Body of pancreas (tissue), 4 donors: ENCODE data around the gene FBXL17. TPM values are rescaled to one million over a fixed set of nuclear protein-coding genes. Genes with fewer than 3 reads are reported as not detected.

ENCODE experiments used
- ATAC-seq: fragments of 150-250 bp; one replicate; pipeline ENCODE4 v1.9.1; 2016
- DNase-seq, 4 donors: peaks; one replicate each; pipeline ENCODE4 v3.0.0-alpha.2; 2019
- H3K27ac ChIP-seq, 4 donors: fragments of 200-600 bp; sonication (generic); 1 replicate in 3 of 4; 2 replicates in 1 of 4; pipeline versions ENCODE4 v1.5.1 to v1.6.1; 2016 to 2019; ENCODE audit warnings: mild to moderate bottlenecking in 1 of 4, mixed read lengths in 1 of 4, moderate library complexity in 1 of 4
- H3K27me3 ChIP-seq, 2 donors: fragments of 200-600 bp; sonication (generic); one replicate each; pipeline ENCODE4 v1.6.0; 2016; ENCODE audit warnings: mild to moderate bottlenecking in 1 of 2
- H3K36me3 ChIP-seq, 2 donors: fragments of 200-600 bp; sonication (generic); replicated peaks in 1 of 2; 2 replicates each; pipeline ENCODE4 v1.5.1; 2016; ENCODE audit warnings: low read depth in 2 of 2; ENCODE audit not compliant: insufficient read depth in 1 of 2
- H3K4me1 ChIP-seq: fragments of 200-600 bp; sonication (generic); one replicate; pipeline ENCODE4 v1.6.0; 2016
- H3K4me3 ChIP-seq, 2 donors: fragments of 200-600 bp; sonication (generic); 1 replicate in 1 of 2; 2 replicates in 1 of 2; pipeline ENCODE4 v1.5.1; 2016 to 2019
- H3K9me3 ChIP-seq, 3 donors: fragments of 200-600 bp; sonication (generic); 1 replicate in 2 of 3; 2 replicates in 1 of 3; pipeline ENCODE4 v1.5.1; 2016
- CTCF ChIP-seq, 7 experiments: fragments of 450-650 bp in 4 of 7; fragments of 200-600 bp in 3 of 7; sonication (generic) in 3 of 7; IDR thresholded peaks; one replicate each; pipeline ENCODE4 v1.5.1; 2016 to 2019; ENCODE audit warnings: antibody characterized with exemption in 7 of 7
- POLR2A ChIP-seq, 3 donors: fragments of 450-650 bp; IDR thresholded peaks; one replicate each; pipeline ENCODE4 v1.6.1; 2016; ENCODE audit warnings: antibody characterized with exemption in 3 of 3, mild to moderate bottlenecking in 2 of 3
- WGBS, 2 donors: methylation state at CpG; one replicate each; pipeline ENCODE4 v1.1.5; 2017; 5-methylcytosine and 5-hydroxymethylcytosine counted together
- intact Hi-C: fragments of 100-400 bp; cut with DNase I; formaldehyde crosslinking; loops from one replicate; pipeline ENCODE4 v1.15.1; 2023
- total RNA-seq, 2 donors: library from RNA; depleted of rRNA; stranded (reverse); fragments of >200 nt; gene quantifications; one replicate each; pipeline ENCODE4 v1.1.0, GENCODE V29; 2016

FBXL17 gene
- total RNA-seq, 2 donors from 2014 or later = 5.3 to 13.5 TPM

GRCh38 chr5:107832746-107833145 lies 549.2 kb downstream of the FBXL17 start:
- Histone ChIP-seq H3K4me3 (no peak overlapping the region), H3K27ac (no peak overlapping the region), H3K9me3 (no peaks in the 10 kb centered on the region), H3K4me1 (no peaks in the 10 kb centered on the region), H3K36me3 (no peaks in the 10 kb centered on the region), H3K27me3 (no peaks in the 10 kb centered on the region)
- ATAC-seq (no peak), DNase-seq (no peak)
- 89 to 97% methylated on average over 3 of the region's 3 CpGs for WGBS, 2 donors
- TF ChIP-seq POLR2A (IDR thresholded peaks at IDR 0.05) (no peak), CTCF (IDR thresholded peaks at IDR 0.05) (no peak)
- intact Hi-C loops = no loop called here

- WGBS, 2 donors = 31 to 37% methylated on average over 13 of the region's 13 CpGs
- Histone ChIP-seq H3K27ac (no peak overlapping the region), H3K4me3 (no peak overlapping the region), H3K9me3 (no peaks in the 10 kb centered on the region), H3K27me3 (no peaks in the 10 kb centered on the region), H3K4me1 (no peaks in the 10 kb centered on the region), H3K36me3 (no peaks in the 10 kb centered on the region)
- no peak for ATAC-seq
- intact Hi-C loops = no loop called here
- no peak for DNase-seq
- TF ChIP-seq POLR2A (IDR thresholded peaks at IDR 0.05) = no peak
Observed at GRCh38 chr5:107831612-107832395, 550.1 kb downstream of the FBXL17 start.

- WGBS, 2 donors = 85 to 88% methylated on average over 6 of the region's 6 CpGs
- Histone ChIP-seq H3K36me3 (no peaks in the 10 kb centered on the region), H3K9me3 (no peaks in the 10 kb centered on the region), H3K4me3 (no peak overlapping the region), H3K27me3 (no peaks in the 10 kb centered on the region), H3K4me1 (no peaks in the 10 kb centered on the region), H3K27ac (no peak overlapping the region)
- TF ChIP-seq POLR2A (IDR thresholded peaks at IDR 0.05) (no peak), CTCF (IDR thresholded peaks at IDR 0.05) (no peak)
- intact Hi-C loops = no loop called here
- DNase-seq (no peak), ATAC-seq (no peak)
Observed at GRCh38 chr5:107830750-107831149, 551.1 kb downstream of the FBXL17 start.

- intact Hi-C loops = no loop called here
- no peak overlapping the region for H3K4me3 ChIP-seq
- H3K36me3 ChIP-seq = no peaks in the 10 kb centered on the region
- DNase-seq (no peak), ATAC-seq (no peak)
- no peaks in the 10 kb centered on the region for H3K4me1 ChIP-seq
- no peak overlapping the region for H3K27ac ChIP-seq
- TF ChIP-seq POLR2A (IDR thresholded peaks at IDR 0.05) = no peak
- no peak for TF ChIP-seq CTCF (IDR thresholded peaks at IDR 0.05)
- H3K27me3 ChIP-seq = no peaks in the 10 kb centered on the region
- 68 to 73% methylated on average over 6 of the region's 6 CpGs for WGBS, 2 donors
- no peaks in the 10 kb centered on the region for H3K9me3 ChIP-seq
Observed at GRCh38 chr5:107826311-107827000, 555.4 kb downstream of the FBXL17 start.

GRCh38 chr5:107824821-107825220 lies 557.1 kb downstream of the FBXL17 start:
- Histone ChIP-seq H3K27me3 (no peaks in the 10 kb centered on the region), H3K9me3 (no peaks in the 10 kb centered on the region), H3K4me1 (no peaks in the 10 kb centered on the region), H3K36me3 (no peaks in the 10 kb centered on the region), H3K27ac (no peak overlapping the region), H3K4me3 (no peak overlapping the region)
- intact Hi-C loops = no loop called here
- no peak for DNase-seq
- TF ChIP-seq POLR2A (IDR thresholded peaks at IDR 0.05) (no peak), CTCF (IDR thresholded peaks at IDR 0.05) (no peak)
- 48% methylated on average over 1 of the region's 1 CpG for WGBS, 2 donors
- ATAC-seq = no peak
